Neural cell (in vitro differentiated cells): ENCODE measurements around the gene CCDC83. TPM values are rescaled to one million over a fixed set of nuclear protein-coding genes. Genes with fewer than 3 reads are reported as not detected.

ENCODE experiments used
- H2AFZ ChIP-seq: fragments of 200-600, 300-800 bp; sonication (generic), shearing (Covaris generic); 2 replicates; pipeline ENCODE4 v1.6.0; 2014; ENCODE audit warnings: low read depth, mild to moderate bottlenecking, antibody characterized with exemption, low read length, moderate library complexity
- H3F3A ChIP-seq: fragments of 200-600 bp; shearing (Covaris generic); 2 replicates; pipeline ENCODE4 v1.6.1; 2016; ENCODE audit warnings: mild to moderate bottlenecking, moderate library complexity, mixed read lengths, antibody characterized with exemption, low read length; ENCODE audit not compliant: insufficient read depth, poor library complexity, severe bottlenecking
- H3K27ac ChIP-seq: fragments of 200-600, 300-800 bp; sonication (generic), shearing (Covaris generic); 2 replicates; pipeline ENCODE4 v1.5.1; 2014; ENCODE audit warnings: mild to moderate bottlenecking, low read length, moderate library complexity
- H3K27me3 ChIP-seq: fragments of 300-800, 200-600 bp; sonication (generic), shearing (Covaris generic); 2 replicates; pipeline ENCODE4 v1.6.0; 2014; ENCODE audit warnings: mild to moderate bottlenecking, low read depth, low read length, moderate library complexity; ENCODE audit not compliant: insufficient read depth
- H3K36me3 ChIP-seq: fragments of 300-800, 200-600 bp; sonication (generic), shearing (Covaris generic); 2 replicates; pipeline ENCODE4 v1.5.1; 2014; ENCODE audit warnings: mild to moderate bottlenecking, antibody characterized with exemption, low read length, moderate library complexity; ENCODE audit not compliant: insufficient read depth
- H3K4me2 ChIP-seq: fragments of 300-800, 200-600 bp; sonication (generic), shearing (Covaris generic); 2 replicates; pipeline ENCODE4 v1.6.0; 2014; ENCODE audit warnings: mild to moderate bottlenecking, low read length
- H3K4me3 ChIP-seq: fragments of 300-800, 200-600 bp; sonication (generic), shearing (Covaris generic); 2 replicates; pipeline ENCODE4 v1.5.1; 2014; ENCODE audit warnings: mild to moderate bottlenecking, low read length, moderate library complexity
- H3K79me2 ChIP-seq: fragments of 200-600 bp; shearing (Covaris generic); replicated peaks from 2 replicates; pipeline ENCODE4 v1.6.0; 2014; ENCODE audit warnings: mild to moderate bottlenecking, low read length, moderate library complexity; ENCODE audit not compliant: insufficient read depth
- H3K9ac ChIP-seq: fragments of 300-800, 200-600 bp; sonication (generic), shearing (Covaris generic); 2 replicates; pipeline ENCODE4 v1.6.1; 2016; ENCODE audit warnings: mild to moderate bottlenecking, low read length, mixed read lengths
- H3K9me2 ChIP-seq: fragments of 200-600 bp; shearing (Covaris generic); 2 replicates; pipeline ENCODE4 v1.6.1; 2016; ENCODE audit warnings: mild to moderate bottlenecking, low read length, mixed read lengths; ENCODE audit not compliant: insufficient read depth
- H3K9me3 ChIP-seq: fragments of 200-600, 300-800 bp; sonication (generic), shearing (Covaris generic); 2 replicates; pipeline ENCODE4 v1.6.1; 2016; ENCODE audit warnings: mild to moderate bottlenecking, mixed run types, low read length, moderate library complexity, mixed read lengths
- H4K20me1 ChIP-seq: fragments of 200-600 bp; shearing (Covaris generic); 2 replicates; pipeline ENCODE4 v1.6.1; 2016; ENCODE audit warnings: mild to moderate bottlenecking, mixed run types; ENCODE audit not compliant: insufficient read depth
- CTCF ChIP-seq: fragments of 450-650 bp; IDR thresholded peaks from 2 replicates; pipeline ENCODE4 v1.5.1; 2014; ENCODE audit warnings: antibody characterized with exemption, mild to moderate bottlenecking, moderate library complexity; ENCODE audit not compliant: poor library complexity, severe bottlenecking
- EP300 ChIP-seq: fragments of 450-650 bp; conservative IDR thresholded peaks from 2 replicates; pipeline ENCODE4 v1.6.1; 2014; ENCODE audit warnings: antibody characterized with exemption, mild to moderate bottlenecking, moderate library complexity; ENCODE audit not compliant: poor library complexity, severe bottlenecking
- EZH2 ChIP-seq: fragments of 200-600, 300-800 bp; shearing (Covaris generic), sonication (generic); IDR thresholded peaks from 2 replicates; pipeline ENCODE4 v1.6.1; 2014; ENCODE audit warnings: antibody characterized with exemption, low read length, borderline replicate concordance, mild to moderate bottlenecking; ENCODE audit not compliant: insufficient read depth, poor library complexity, severe bottlenecking
- MXI1 ChIP-seq: fragments of 450-650 bp; conservative IDR thresholded peaks from 2 replicates; pipeline ENCODE4 v1.6.1; 2014; ENCODE audit warnings: antibody characterized with exemption, mild to moderate bottlenecking; ENCODE audit not compliant: poor library complexity, severe bottlenecking
- POLR2AphosphoS5 ChIP-seq: IDR thresholded peaks from 2 replicates; pipeline ENCODE4 v1.6.1; 2012
- RAD21 ChIP-seq: fragments of 450-650 bp; conservative IDR thresholded peaks from 2 replicates; pipeline ENCODE4 v1.6.1; 2014; ENCODE audit warnings: antibody characterized with exemption, mild to moderate bottlenecking, moderate library complexity
- SMC3 ChIP-seq: fragments of 450-650 bp; conservative IDR thresholded peaks from 2 replicates; pipeline ENCODE4 v1.6.1; 2014; ENCODE audit warnings: antibody characterized with exemption, mild to moderate bottlenecking, moderate library complexity; ENCODE audit not compliant: poor library complexity
- TAF1 ChIP-seq: IDR thresholded peaks from 2 replicates; pipeline ENCODE4 v1.6.1; 2012; ENCODE audit warnings: low read depth
- polyA plus RNA-seq: library from polyadenylated mRNA; depleted of rRNA; stranded (reverse); fragments of >200 nt; gene quantifications from 2 replicates; pipeline ENCODE4 v1.2.3, GENCODE V29; 2014
- TF ChIP-seq, protein P1 (sequence below): IDR thresholded peaks from 2 replicates; pipeline ENCODE4 v1.6.1; 2012; ENCODE audit warnings: borderline replicate concordance

The CCDC83 gene
- polyA plus RNA-seq, 1 donor from 2014 or later: not detected

- Histone ChIP-seq H2AFZ (no peak overlapping the region), H3K36me3 (no peaks in the 10 kb centered on the region), H3K79me2 (no peaks in the 10 kb centered on the region), H4K20me1 (no peaks in the 10 kb centered on the region), H3K27me3 (no peaks in the 10 kb centered on the region), H3F3A (no peaks in the 10 kb centered on the region), H3K27ac (no peak overlapping the region), H3K4me2 (no peak overlapping the region), H3K9ac (no peak overlapping the region), H3K9me3 (peaks cover 4% of the 10 kb centered on the region), H3K4me3 (no peak overlapping the region), H3K9me2 (no peaks in the 10 kb centered on the region)
- TF ChIP-seq MXI1: no peak
- no peak for TF ChIP-seq EZH2
- TF ChIP-seq POLR2AphosphoS5: no peak
- TF ChIP-seq EP300: no peak
- no peak for TF ChIP-seq CTCF
- TF ChIP-seq RAD21: no peak
- no peak for TF ChIP-seq SMC3
- TF ChIP-seq TAF1: no peak
- TF ChIP-seq, protein P1, sequence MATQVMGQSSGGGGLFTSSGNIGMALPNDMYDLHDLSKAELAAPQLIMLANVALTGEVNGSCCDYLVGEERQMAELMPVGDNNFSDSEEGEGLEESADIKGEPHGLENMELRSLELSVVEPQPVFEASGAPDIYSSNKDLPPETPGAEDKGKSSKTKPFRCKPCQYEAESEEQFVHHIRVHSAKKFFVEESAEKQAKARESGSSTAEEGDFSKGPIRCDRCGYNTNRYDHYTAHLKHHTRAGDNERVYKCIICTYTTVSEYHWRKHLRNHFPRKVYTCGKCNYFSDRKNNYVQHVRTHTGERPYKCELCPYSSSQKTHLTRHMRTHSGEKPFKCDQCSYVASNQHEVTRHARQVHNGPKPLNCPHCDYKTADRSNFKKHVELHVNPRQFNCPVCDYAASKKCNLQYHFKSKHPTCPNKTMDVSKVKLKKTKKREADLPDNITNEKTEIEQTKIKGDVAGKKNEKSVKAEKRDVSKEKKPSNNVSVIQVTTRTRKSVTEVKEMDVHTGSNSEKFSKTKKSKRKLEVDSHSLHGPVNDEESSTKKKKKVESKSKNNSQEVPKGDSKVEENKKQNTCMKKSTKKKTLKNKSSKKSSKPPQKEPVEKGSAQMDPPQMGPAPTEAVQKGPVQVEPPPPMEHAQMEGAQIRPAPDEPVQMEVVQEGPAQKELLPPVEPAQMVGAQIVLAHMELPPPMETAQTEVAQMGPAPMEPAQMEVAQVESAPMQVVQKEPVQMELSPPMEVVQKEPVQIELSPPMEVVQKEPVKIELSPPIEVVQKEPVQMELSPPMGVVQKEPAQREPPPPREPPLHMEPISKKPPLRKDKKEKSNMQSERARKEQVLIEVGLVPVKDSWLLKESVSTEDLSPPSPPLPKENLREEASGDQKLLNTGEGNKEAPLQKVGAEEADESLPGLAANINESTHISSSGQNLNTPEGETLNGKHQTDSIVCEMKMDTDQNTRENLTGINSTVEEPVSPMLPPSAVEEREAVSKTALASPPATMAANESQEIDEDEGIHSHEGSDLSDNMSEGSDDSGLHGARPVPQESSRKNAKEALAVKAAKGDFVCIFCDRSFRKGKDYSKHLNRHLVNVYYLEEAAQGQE: no peak
These were observed 80.6 kb downstream of the CCDC83 start for GRCh38 chr11:85935751-85936150.

GRCh38 chr11:85937835-85938234, 82.7 kb downstream of the CCDC83 start:
- H3K4me3 ChIP-seq: no peak overlapping the region
- no peaks in the 10 kb centered on the region for H3K27me3 ChIP-seq
- no peaks in the 10 kb centered on the region for H3K36me3 ChIP-seq
- no peak overlapping the region for H3K4me2 ChIP-seq
- TF ChIP-seq MXI1: no peak
- no peak for TF ChIP-seq TAF1
- TF ChIP-seq CTCF: no peak
- TF ChIP-seq, protein P1: no peak
- TF ChIP-seq SMC3: no peak
- no peak for TF ChIP-seq POLR2AphosphoS5
- TF ChIP-seq EZH2: no peak
- TF ChIP-seq EP300: no peak
- TF ChIP-seq RAD21: no peak
- no peaks in the 10 kb centered on the region for H3K79me2 ChIP-seq
- no peaks in the 10 kb centered on the region for H3K9me2 ChIP-seq
- H2AFZ ChIP-seq: no peak overlapping the region
- peaks cover 4% of the 10 kb centered on the region for H3K9me3 ChIP-seq
- no peaks in the 10 kb centered on the region for H3F3A ChIP-seq
- H3K27ac ChIP-seq: no peak overlapping the region
- no peak overlapping the region for H3K9ac ChIP-seq
- H4K20me1 ChIP-seq: no peaks in the 10 kb centered on the region
